Activated CD8-positive, alpha-beta memory T cell treated with anti-CD3 and anti-CD28 coated beads, Interleukin-2, amount 50 U/mL, for 24 hours (primary cell): ENCODE data around the gene PLXNA2.

Source experiments
- DNase-seq: peaks from one replicate; pipeline ENCODE4 v3.0.0-alpha.2; 2020; ENCODE audit errors: extremely low read depth

Gene PLXNA2

DNA sequence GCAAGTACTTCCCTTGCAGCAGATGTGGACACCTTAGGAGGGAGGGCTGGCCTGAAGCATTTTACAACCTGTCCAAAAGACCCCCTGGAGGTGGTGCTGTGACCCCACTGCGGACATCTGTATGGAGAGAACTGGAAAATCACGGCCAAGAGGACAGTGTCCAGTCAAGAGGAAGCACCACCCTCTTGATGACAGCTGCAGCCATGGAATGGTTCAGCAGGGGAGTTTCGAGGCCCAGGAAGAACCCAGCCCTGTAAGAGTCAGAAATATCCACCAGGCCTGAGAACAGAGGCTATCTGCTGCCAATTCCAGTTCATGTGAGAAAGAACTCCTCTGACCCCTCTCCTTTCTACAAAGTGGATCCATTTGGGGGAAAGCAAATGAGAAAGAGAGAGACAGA lies 126.8 kb downstream of the PLXNA2 start:
- DNase-seq = no peak

DNA sequence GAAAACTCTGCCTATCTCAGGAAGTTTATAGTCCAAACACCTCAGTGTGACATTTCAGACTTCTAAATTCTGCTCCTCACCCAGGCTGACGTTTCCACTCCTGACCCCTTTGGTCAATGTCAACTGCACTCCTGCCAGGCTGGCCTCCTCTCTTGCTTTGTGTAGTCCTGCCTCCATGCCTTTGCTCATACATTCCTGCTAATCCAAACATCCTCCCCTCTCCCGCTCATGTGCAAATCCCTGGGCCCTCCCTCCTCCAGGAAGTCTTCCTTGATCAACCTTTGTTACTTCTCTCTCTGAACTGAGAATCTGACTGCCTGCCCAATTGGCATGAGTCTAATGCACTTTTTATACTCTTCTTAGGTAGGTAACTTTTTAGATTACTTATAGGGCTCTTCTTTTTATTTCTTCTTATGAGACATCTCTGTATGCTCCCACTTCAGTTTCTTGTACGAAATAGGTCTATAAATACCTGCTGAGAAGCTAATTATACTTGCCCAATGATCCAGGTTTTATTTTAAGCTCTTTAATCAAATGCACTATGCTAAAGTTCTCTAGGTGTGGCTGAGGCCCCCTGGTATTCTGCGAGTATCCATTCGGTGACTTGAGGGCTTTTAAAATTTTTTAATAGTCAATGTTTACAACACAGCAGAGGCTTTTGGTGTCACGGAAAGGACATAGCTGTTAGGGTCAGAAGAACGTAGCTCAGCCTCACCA lies 128.1 kb downstream of the PLXNA2 start:
- no peak for DNase-seq

DNA sequence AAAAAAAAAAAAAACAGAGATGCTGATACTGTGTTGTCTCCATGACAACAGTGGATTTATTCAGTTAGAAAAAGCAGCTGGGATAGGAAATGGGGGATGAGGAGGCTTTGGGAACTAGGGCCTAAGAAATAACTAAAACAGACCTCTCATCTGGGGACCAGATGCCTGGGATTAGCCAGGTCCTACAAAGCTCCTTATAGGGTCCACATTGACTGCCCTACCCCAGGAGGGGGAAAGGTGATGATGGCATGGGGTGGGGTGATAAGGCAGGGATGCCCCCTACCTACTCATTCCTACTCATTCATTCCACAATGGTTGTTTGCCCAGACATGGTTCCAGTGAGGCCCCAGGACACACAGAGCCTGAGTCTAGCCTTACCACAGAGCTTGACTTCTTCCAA lies 131.2 kb downstream of the PLXNA2 start:
- no peak for DNase-seq

DNA sequence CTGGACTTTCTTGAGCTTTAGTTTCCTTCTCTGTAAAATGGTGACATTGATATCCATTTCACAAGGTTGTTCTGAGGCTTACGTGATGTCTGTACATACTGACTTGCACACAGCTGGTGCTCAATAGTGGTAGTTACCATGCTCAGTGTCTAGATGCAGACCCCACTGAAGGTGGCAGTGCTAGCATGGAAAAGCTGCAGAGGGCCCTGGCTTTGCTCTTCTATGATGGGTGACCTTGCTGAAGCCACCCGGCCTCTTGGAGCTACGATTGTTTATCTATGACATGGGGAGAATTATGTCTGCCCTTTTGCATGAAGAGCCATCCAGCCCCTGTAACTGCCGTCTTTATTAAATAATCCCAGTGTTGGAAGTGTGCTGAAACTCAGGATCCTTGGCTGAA lies 131.8 kb downstream of the PLXNA2 start:
- DNase-seq = no peak

DNA sequence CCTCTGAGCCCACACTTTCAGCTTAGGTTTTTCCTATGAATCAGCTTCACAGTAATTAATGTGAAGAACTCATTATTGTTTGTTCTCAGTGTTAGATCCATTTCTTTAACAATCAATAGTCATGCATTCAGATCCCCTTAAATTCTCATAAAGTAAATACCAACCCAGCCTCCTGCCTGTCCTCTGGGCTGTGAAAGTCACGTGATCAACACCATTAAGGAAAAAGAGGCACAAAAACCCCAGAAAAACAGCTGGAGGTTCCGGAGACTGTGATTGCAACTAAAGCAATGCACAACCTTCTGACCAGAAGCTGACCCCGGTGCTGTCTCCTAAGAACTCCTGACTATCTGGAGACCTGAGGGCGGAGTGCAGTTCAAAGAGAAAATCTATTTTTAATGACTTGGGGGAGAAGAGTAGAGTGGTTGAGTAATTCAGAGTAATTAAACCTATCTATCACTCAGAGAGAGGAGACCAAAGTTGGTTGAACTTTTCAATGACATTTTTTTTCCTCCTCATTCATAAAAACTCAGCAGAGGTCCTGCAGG lies 132.5 kb downstream of the PLXNA2 start:
- no peak for DNase-seq

DNA sequence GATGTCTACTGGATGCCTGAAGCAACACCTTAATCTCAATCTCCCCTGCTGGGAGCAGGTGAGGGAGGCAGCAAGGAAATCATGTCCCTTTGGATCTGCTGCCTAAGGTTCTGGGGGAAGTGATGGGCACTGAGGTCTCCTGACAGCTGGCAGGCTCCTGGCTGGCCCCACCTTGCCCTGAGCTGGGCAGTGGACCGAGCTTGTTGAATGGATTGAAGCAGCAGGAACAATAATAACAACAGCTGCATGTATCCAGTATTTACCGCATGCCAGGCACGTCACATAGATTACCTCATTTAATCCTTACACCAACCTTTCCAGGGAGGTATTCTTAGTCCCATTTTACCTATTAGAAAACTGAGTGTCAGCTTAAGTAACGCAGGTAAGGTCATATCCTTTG lies 133.9 kb downstream of the PLXNA2 start:
- no peak for DNase-seq

DNA sequence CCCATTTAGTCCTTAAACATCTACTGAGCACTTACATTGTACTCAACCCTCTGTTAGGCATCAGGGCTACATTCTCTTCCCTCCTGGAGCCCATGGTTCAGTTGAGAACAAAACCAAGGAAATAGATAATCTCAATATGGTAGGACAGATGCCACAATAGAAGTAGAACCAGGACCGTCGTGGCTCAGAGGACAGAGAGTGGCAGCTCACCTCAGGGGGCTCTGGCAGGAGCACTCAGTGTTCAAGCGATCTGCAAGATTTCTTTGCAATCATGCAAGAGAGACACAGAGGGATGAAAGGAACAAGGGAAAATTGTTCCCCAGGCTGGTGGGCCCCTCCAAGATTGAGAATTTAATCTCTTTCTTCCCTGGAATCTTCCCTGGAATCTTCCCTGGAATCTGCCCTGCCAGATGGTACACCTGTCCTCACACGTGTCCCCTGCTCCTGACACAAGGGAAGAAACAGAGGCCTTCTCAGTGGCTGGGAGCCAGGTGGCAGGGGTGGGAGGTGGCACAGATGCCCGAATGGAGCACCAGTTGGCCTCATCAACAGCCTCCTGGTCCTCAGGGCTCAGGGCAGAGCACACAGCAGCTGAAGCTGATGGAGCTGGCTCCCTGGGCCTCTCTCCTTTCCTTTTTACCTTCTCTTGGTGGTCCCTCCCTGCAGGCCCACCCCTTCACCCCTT lies 135.4 kb downstream of the PLXNA2 start:
- DNase-seq = no peak

DNA sequence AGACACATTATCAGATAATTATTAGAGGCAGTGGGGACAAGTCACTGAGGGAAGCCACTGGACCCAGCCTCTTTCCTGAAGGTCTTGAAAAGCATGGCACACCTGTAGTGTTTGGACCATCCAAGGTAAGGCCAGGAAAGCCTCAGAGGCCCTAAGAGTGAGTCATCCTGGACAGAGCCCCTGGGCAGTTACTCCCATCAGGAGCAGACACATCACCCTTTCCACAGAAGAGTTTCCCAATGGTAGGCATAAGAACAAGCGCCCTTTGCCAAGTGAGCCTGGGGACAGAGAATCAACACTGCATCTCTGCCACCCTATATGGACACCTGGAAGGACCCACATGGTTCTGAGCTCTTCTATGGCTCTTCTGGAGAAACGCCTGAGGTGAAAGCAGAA lies 136.0 kb downstream of the PLXNA2 start:
- DNase-seq = no peak

DNA sequence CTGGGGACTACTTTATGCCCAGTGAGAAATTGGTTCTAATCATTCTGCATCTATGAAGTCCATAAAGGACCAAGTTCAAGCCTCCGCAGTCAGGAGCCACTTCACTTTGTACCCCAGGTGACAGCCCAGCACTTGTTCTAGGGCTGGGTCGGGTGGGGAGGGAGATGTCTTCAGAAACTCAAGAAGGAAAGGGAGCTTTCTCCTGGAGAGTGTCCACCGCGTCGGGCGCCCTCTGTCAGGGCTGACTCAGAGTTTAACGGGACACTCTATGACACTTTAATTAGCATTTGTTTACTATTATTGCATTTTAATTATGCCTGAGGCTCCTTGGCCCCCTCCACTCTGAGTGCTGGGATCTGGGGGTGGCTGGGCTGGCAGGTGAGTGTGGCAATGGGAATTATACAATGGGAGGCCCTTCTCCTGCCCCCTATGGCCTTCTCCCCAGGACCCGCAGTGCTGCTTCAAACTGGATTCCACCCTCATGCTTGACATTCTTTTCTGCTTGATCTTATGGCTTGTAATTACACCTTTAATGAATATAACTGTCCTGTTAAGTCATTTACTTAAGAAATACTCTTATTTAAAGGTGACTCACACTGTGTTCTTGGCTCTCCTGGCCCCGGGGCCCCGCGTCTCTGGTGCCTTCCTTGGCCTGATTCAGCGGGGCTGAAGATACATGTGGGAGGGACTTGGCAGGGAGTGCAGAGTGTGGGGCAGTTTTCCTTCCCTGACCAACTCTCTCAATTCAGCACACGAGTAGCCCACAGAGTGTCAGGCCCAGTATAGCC lies 136.6 kb downstream of the PLXNA2 start:
- DNase-seq = no peak

DNA sequence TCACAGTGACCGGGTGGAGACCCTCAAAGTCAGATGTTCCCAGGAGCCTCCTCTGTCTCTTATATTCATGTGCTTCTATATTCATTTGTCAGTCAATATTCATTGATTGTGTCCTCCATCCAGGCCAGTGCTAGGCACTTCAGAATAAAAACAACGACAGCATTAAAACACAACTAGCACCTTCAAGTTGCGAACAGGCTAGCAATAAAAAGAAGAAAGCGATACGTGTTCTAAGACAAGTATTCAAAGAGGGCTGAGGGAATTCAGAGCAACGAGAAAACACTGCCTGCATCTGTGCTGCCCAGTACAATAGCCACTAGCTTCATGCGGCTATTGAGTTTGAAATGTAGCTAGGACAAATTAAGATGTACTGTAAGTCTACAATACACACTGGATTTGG lies 138.0 kb downstream of the PLXNA2 start:
- DNase-seq = no peak

DNA sequence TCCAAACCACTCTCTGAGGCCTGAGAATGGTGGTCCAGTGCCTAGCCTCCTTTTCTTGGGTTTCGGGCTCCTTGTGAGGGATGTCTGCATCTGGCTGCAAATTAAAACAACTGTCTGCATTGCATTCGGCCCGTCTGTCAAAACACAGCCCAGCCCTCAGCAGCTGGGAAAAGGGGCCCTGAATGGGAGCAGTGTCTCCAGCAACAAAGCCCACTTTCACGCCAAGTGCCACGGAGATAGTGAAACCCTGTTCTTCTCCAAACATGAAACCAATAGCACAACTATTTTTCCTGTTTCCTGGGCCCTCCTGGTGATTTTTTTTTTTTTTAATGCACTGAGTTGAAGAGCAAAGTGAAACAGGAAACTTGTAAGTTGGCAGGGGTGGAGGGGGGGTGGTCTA lies 138.4 kb downstream of the PLXNA2 start:
- DNase-seq = no peak

DNA sequence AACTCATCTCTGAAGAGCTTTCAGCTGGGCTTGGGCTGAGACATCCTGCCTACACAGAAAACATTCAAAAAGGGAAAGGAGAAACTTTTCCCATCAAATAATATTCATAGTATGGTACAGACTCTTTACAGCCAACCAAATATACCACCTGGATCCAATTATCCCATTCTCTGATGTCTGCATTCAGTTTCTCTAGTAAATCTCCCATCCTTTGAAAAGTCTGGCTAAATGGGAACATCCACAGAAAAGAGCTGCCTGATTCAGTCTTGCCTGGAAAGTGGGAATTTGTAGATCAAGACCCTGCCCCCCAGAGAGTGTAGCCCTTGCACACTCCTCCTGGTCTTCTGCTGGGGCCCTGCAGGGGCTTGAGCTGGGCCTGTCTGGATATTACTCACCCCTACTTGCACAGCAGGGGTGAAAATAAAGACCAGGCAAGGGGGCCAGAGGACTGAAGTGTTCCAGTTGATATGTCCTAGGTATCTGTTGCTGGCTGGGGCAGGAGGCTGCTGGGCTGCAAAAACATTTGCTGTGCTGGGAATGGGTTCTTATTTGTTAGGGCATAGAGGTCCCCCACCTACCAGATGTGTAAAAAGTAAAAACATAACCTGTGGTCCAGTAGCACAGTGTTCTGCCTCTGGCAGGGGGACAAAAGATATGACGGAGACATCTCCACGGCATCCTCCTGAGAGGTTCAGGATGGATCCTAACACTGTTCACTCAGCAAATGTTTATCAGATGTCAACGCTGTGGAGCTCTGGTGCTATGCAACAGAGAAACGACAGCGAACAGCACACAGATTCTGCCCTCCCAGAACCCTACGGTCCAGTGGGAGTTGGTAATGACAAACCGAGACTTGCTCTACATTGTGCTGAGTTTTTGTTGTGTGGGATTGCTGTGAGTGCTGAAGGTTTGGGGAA lies 140.3 kb downstream of the PLXNA2 start:
- DNase-seq = no peak

DNA sequence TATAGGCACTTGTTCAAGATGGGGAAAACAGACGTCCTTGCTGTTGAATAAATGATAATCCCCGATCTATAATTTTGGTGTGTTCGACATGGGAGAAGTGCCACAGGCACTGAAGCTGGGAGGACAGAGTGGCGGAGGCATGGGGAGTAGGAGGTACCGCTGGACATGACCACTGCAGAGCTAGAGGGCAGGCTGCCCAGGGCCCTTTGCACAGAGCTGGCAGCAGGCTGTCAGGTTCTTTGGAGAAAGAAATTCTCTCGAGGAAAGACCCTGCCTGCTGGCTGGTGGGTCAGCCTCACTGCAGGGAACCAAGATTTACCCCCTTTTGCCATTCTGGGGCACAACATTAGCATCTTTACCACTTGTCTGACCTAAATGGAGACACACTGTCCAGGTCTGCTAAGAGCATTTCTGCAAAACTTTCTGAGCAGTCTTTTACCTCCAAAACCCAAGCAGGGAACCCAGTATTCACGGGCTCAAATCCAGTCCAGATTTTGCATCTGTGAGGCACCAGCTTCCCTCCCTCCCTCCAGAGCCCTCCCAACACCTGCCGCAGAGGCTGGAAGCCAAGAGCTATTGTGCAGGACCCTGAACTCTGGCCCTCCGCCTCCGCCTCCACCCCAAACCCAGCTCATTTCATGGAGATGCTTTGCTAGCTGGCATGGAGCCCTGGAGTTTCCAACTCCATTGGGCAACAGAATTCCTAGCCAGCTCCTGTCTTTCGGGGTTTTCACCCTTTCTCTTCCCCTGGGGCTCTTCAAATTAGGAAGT lies 142.3 kb downstream of the PLXNA2 start:
- no peak for DNase-seq

DNA sequence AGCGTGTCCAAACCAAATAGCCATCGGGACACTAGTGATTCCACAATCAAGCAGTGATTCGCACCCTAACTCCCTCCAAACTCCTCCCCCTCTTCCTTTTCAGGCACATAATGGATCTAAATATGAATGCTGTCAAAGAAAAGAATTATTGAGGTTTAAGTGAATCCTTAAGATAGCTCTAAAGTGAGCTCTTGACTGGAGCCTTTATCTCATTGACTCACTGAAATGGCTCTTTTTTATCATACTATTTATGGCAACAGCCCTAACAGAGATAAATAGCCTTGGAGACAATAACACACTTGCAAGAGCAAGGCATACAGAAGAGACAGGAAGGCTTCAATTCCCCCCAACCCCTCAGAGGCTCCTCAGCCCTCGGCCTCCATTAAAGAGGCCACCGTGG lies 143.3 kb downstream of the PLXNA2 start:
- no peak for DNase-seq

DNA sequence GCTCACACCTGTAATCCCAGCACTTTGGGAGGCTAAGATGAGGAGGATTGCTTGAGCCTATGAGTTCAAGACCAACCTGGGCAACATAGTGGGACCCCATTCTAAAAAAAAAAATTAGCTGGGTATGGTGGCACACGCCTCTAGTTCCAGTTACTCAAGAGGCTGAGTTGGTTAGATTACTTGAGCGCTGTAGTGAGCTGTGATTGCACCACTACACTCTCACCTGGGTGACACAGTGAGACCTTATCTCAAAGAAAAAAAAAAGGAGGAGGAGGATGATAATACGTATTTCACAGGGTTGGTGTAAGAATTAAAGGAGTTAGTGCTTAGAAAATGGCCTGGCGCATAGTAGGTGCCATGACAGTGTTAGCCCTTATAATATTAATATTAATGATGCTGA lies 144.1 kb downstream of the PLXNA2 start:
- no peak for DNase-seq

DNA sequence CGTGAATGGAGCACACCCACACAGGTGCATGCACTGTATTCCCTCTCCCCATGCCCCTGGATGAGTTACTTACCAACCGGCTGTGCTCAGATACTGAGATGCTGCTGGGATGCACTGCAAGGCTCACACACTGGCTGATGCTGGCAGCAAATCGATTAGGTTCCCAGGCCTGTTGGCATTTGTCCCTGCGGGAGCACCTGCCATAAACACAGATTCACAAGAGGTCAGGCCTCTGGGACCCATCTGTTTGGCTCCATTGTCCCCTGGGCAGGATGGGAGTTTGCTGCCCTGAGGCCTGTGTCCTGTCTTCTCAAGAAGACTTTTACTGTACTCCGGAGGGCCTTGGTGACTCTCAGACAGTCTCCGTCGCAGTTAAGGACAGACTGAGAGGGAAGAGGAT lies 145.4 kb downstream of the PLXNA2 start:
- DNase-seq = no peak

DNA sequence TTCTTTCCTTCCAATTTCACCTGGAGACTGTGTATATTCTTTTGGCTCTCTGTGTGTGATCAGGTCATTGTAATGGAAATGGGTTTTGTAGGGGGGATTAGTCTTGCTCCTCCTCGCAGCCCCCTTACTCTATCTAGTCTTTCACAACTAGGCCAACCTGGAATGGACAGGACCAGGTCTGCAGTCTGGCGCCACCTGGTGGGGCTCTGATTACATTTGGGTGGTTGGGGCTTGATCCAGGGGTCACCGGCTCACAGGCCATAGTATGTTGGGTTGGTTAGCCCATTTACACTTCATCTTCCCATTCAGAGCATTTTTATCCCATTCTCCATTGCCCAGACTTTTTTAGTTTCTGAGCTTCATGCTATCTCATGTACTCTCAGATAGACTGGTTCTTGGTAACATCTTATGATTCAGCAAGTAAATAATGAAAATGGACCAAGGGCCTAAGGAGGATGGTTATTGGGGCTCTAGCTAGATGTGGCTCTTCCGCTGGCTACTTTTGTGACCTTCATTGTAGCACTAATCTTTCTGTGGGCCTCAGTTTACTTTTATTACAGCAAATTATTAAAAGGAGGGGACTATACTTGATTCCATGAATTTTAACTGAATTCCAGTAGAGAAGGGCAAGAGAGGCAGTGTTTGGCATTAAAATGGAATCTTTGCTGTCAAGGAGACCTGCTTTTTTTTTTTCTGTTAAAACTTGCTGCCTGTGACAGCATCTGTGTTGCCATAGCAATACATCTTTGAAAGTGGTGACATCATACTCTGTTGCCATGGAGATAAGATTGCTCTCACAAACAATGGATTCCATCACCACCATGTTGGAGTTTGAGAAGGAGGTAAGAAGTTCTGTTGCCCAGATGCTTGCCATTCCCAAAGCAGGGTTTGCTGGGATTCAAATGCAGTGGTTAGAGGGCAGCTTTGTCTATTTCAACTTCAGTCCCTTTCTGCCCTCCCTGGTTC lies 150.1 kb downstream of the PLXNA2 start:
- no peak for DNase-seq

DNA sequence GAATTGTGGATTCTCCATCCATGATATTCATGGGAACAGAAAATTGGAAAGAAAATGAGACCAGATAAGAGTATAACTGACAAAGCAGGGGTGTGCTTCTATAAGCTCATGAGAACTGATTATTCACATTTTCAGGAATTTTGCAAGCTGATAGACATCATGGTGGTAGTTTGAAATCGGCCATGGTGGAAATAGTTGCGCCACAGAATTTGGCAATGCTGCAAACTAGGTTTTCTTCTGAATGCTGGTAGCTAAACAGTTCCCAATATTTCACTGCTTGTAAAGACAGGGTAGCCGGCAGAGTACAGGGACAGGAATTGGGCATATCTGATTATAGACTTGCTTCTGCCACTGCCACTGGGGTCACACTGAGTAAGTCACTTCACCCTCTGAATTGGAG lies 151.1 kb downstream of the PLXNA2 start:
- no peak for DNase-seq
